ENCODE results near the gene C10orf90.

The C10orf90 gene

DNA sequence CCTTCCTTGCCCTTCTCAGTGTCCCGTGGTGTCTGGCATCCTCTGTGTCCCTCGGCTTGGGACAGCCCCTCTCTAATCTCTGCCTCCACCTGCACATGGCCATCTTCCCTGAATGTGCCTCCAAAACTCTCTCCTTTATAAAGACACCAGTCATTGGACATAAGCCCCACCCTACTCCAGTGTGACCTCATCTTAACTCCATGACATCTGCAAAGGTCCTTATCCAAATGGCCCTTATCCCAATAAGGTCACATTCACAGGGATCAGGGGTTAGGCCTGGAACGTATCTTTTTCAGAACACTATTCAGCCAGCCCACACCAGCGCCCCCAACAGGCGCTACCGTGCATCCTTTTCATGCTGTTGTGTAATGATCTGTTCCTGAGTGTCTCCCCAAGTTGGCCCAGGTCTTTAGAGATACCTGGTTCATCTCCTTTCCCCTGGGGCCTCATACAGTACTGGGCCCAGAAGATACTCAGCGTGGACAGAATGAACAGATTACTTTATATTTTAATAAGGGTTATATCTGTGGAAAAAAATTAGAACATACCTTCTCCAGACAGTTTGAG is 149.7 kb downstream of the C10orf90 start:
- DNase-seq (ENCODE audit: low read depth in 1 of 2, low spot score in 1 of 2): no peak
- Histone ChIP-seq H3K4me3 (replicated peaks; ENCODE audit: insufficient read depth, low read length) (no peak overlapping the region), H3K27me3 (ENCODE audit: insufficient read depth, poor library complexity, severe bottlenecking) (no peaks in the 10 kb centered on the region), H3K27ac (replicated peaks) (no peak overlapping the region)
- TF ChIP-seq POLR2AphosphoS5 (IDR thresholded peaks at IDR 0.05; ENCODE audit: low read depth) (no peak), SPI1 (IDR thresholded peaks at IDR 0.05; ENCODE audit: borderline replicate concordance, low read depth) (no peak), CTCF (IDR thresholded peaks at IDR 0.05; ENCODE audit: insufficient read depth, low read length) (no peak)
- TF ChIP-seq, protein P1, sequence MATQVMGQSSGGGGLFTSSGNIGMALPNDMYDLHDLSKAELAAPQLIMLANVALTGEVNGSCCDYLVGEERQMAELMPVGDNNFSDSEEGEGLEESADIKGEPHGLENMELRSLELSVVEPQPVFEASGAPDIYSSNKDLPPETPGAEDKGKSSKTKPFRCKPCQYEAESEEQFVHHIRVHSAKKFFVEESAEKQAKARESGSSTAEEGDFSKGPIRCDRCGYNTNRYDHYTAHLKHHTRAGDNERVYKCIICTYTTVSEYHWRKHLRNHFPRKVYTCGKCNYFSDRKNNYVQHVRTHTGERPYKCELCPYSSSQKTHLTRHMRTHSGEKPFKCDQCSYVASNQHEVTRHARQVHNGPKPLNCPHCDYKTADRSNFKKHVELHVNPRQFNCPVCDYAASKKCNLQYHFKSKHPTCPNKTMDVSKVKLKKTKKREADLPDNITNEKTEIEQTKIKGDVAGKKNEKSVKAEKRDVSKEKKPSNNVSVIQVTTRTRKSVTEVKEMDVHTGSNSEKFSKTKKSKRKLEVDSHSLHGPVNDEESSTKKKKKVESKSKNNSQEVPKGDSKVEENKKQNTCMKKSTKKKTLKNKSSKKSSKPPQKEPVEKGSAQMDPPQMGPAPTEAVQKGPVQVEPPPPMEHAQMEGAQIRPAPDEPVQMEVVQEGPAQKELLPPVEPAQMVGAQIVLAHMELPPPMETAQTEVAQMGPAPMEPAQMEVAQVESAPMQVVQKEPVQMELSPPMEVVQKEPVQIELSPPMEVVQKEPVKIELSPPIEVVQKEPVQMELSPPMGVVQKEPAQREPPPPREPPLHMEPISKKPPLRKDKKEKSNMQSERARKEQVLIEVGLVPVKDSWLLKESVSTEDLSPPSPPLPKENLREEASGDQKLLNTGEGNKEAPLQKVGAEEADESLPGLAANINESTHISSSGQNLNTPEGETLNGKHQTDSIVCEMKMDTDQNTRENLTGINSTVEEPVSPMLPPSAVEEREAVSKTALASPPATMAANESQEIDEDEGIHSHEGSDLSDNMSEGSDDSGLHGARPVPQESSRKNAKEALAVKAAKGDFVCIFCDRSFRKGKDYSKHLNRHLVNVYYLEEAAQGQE (IDR thresholded peaks at IDR 0.05; ENCODE audit: insufficient replicate concordance, low read depth): no peak

DNA sequence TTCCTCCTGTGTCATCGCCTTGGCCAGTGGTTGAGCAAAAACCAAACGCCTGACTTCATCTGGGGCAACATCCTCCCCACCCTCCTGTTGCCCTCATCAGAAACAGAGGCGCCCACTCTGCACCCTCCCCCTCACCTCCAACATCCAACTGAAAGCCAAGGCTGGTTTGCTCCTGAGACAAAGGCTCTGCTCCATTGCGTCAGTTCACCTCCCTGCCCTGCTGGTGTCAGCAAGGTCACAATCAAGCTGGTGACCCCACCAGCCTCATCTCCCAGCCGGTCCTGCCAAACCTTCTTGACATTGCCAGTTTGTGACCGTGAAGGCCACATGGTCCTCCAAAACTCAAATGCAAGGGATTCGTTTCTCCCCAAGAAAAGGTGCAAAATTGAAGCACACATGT is 150.5 kb downstream of the C10orf90 start:
- Histone ChIP-seq H3K27me3 (ENCODE audit: insufficient read depth, poor library complexity, severe bottlenecking) (no peaks in the 10 kb centered on the region), H3K27ac (replicated peaks) (no peak overlapping the region), H3K4me3 (replicated peaks; ENCODE audit: insufficient read depth, low read length) (no peak overlapping the region)
- no peak for DNase-seq (ENCODE audit: low read depth in 1 of 2, low spot score in 1 of 2)
- no peak for TF ChIP-seq GABPA (IDR thresholded peaks at IDR 0.05; ENCODE audit: low read depth)
- TF ChIP-seq, protein P1 (IDR thresholded peaks at IDR 0.05; ENCODE audit: insufficient replicate concordance, low read depth): no peak
- no peak for TF ChIP-seq SPI1 (IDR thresholded peaks at IDR 0.05; ENCODE audit: borderline replicate concordance, low read depth)
- TF ChIP-seq POLR2AphosphoS5 (IDR thresholded peaks at IDR 0.05; ENCODE audit: low read depth): no peak
- no peak for TF ChIP-seq CTCF (IDR thresholded peaks at IDR 0.05; ENCODE audit: insufficient read depth, low read length)

DNA sequence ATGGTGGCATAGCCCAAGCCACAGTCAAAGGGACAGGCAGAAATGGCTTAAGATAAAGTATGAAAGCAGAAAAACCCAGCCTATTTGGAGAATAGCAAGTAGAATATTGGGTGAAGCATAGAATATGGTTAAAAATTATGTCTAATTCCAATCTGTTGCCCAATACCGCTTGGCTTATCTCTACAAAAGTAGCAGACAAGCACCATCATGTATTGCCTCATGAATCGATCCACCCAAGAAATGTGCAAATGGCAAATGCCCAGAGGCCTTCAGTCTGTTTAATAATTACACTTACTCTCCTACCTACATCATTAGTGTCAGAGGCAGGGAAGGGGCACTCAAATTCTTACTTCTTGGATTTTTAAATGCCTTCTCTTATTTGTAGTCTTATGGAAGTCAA is 151.3 kb downstream of the C10orf90 start:
- no peak for TF ChIP-seq SPI1 (IDR thresholded peaks at IDR 0.05; ENCODE audit: borderline replicate concordance, low read depth)
- TF ChIP-seq CTCF (IDR thresholded peaks at IDR 0.05; ENCODE audit: insufficient read depth, low read length): no peak
- no peak for TF ChIP-seq POLR2AphosphoS5 (IDR thresholded peaks at IDR 0.05; ENCODE audit: low read depth)
- TF ChIP-seq, protein P1 (IDR thresholded peaks at IDR 0.05; ENCODE audit: insufficient replicate concordance, low read depth): no peak
- no peak for TF ChIP-seq GABPA (IDR thresholded peaks at IDR 0.05; ENCODE audit: low read depth)
- H3K27me3 ChIP-seq (ENCODE audit: insufficient read depth, poor library complexity, severe bottlenecking): no peaks in the 10 kb centered on the region

More for the DNA sequence above, 151.3 kb downstream of the C10orf90 start:
- Histone ChIP-seq H3K27ac (replicated peaks) (no peak overlapping the region), H3K4me3 (replicated peaks; ENCODE audit: insufficient read depth, low read length) (no peak overlapping the region)
- DNase-seq (ENCODE audit: low read depth in 1 of 2, low spot score in 1 of 2): no peak

Measured in HL-60 (cell line).